SU-DHL-6 (cell line): ENCODE measurements around the gene CA5B.

Experiments
- EZH2phosphoT487 ChIP-seq: fragments of 200-600 bp; sonication (generic), shearing (Covaris generic); conservative IDR thresholded peaks from 2 replicates; pipeline ENCODE4 v1.6.1; 2018; ENCODE audit warnings: mild to moderate bottlenecking, antibody characterized with exemption, low read length, moderate library complexity, mixed read lengths
- TF ChIP-seq, protein P1 (sequence below): fragments of 200-600 bp; sonication (generic); IDR thresholded peaks from one replicate; pipeline ENCODE4 v1.5.1; 2017; ENCODE audit warnings: antibody characterized with exemption, mild to moderate bottlenecking, low read length, moderate library complexity; ENCODE audit not compliant: insufficient read depth, poor library complexity, severe bottlenecking

DNA sequence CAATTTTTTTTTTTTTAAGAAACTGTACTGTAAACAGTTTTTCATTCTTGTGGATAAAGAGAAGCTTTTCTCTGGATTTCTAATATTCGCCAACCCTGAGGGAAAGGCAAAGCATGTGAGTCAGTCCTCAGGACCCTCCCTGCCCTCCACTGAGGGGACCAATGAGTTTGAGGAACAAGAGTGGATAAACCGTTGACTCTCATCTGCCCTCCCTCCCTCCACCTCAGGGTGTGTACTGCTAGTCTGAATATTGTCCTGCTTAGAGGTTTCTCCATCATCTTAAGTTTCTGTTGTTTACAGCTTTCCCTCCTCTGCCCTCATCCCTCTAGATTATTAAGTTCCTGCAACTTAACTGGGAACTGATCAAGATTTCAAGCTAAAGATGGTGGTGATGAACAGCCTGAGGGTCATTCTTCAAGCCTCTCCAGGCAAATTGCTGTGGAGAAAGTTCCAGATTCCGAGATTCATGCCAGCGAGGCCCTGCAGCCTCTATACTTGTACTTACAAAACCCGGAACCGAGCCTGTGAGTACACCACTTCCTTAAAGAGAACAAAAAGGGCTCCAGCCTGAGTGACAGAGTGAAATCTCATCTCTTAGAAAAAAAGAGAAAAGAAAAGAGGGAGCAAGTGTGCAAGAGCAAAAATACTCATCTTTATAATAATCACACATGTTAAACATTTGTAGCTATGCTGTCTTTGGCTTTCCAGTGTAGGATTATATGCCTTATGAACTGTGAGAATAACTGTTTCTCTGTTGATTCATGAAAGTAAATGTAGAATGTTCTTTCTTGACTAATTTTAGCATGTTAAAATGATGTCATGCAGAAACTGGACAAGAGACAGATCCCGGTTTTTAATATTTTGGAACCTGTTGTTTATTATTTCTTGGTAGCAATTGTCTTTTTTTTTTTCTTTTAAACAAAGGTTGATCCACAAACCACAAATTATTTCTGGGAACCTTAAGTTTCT is 11.9 kb downstream of the CA5B start:
- TF ChIP-seq, protein P1, sequence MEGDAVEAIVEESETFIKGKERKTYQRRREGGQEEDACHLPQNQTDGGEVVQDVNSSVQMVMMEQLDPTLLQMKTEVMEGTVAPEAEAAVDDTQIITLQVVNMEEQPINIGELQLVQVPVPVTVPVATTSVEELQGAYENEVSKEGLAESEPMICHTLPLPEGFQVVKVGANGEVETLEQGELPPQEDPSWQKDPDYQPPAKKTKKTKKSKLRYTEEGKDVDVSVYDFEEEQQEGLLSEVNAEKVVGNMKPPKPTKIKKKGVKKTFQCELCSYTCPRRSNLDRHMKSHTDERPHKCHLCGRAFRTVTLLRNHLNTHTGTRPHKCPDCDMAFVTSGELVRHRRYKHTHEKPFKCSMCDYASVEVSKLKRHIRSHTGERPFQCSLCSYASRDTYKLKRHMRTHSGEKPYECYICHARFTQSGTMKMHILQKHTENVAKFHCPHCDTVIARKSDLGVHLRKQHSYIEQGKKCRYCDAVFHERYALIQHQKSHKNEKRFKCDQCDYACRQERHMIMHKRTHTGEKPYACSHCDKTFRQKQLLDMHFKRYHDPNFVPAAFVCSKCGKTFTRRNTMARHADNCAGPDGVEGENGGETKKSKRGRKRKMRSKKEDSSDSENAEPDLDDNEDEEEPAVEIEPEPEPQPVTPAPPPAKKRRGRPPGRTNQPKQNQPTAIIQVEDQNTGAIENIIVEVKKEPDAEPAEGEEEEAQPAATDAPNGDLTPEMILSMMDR = no peak
- TF ChIP-seq EZH2phosphoT487 = no peak
